Activated CD8-positive, alpha-beta memory T cell treated with anti-CD3 and anti-CD28 coated beads for 4 hours (primary cell): ENCODE results near the gene FASTK.

Experiments used
- DNase-seq, 2 donors: peaks; one replicate each; pipeline ENCODE4 v3.0.0-alpha.2; 2020; ENCODE audit warnings: low read depth in 2 of 2

Gene FASTK

DNA sequence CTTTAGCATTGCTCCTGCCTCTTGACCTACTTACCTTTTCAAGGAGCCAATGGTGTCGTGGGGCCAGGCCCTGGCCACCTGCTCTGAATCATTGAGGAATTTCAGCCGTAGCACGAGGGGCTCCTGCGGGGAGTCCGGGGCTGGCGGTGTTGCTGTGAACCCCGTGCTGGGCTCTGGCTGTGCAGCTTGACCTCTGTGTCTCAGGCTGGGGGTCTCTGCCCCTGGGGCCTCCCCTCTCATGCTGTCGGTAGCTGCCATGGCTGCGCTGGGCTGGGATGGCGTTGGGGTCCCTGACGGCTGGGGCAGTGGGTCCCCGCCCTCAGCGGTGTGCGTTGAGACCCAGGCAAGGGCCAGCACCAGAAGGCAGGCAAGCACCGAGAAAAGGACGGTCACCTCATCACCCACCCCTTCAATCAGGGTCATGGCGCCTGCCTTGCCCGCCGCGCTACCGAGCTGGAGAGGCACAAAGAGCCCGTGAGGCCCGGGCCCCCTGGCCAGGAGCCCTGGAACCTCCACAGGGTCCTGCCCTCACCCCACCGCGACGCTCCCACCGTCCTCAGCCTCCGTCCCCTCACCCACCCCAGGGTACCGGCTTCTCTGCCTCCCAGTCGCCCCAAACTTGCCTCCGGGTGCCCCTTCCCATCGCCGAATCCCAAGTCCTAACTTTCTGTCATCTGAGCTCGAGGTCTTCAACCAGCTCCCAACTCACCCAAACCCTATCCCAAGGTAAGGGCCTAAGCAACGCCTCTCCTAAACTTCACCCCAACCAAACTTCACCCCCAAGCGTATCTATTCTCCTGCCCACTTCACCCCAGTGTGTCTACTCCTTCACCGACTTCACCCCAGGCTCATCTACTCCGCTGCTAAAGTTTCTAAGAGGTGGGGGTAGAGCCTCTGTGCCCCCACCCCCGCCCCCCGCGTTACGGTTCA, 1.8 kb upstream of the FASTK start:
- DNase-seq, result no peak

DNA sequence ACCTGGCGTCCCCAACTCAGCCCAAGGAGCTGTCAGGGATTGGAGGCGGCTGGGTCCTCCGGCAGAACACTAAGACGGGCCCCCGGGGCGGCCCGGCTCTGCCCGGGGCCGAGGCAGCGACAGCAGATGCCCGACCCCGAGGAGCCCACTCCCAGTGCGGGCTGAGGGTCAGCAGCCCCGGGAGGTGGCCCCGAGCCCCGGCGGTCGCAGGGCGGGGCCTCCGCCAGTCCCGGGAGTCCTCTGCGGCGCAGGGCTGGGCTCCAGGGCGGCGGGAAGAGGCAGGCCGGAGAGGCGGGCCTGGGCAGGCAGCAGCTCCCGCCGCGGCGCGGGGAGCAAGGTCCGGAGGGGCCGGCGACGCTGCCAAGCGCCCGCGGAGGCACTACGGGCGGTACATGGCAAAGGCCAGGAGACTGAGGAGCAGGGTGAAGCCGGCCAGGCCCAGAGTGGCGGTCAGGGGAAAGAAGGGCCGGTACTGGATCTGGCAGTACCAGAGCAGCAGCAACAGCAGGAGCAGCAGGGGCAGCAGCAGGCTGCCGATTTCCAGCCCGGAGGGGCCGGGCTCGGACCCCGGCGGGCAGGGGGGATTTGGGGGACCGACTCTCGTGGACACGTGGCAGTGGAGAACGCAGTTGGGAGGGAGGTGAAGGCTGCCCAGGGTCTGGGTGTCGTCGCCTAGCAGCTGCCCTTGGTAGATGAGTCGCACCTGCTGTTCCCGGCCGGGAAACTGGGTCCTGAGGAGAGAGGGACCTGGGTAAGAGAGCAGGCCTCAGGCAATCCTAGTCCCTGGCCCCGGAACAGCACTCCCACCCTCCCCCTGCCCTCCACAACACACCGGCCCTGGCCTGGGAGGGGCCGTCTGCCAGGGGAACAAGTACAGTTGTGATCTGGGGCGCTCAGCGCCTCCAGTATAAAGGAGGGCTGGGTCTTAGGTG, 827 bp upstream of the FASTK start:
- no peak for DNase-seq

DNA sequence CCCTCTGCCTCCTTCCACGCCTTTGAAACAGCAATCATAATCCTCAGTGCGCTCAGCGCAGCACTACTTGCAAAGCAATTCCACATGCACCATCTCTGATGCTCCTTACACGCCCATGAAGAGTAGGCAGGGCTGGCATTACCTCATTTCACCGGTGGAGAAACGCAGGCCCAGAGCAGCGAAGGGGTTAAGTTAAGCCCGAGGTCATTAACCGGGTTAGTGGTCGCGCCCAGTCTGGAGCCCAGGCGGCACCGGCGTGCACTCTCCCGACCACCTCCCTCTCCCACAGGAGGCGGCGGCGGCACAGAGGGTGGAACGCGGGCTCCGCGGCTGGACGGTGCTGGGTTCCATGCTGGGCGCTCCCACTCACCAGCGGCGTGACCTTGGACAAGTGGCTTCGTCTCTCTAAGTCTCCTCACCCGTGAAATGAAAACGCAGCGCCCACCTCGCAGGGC, 515 bp downstream of the FASTK start:
- DNase-seq, result no peak

DNA sequence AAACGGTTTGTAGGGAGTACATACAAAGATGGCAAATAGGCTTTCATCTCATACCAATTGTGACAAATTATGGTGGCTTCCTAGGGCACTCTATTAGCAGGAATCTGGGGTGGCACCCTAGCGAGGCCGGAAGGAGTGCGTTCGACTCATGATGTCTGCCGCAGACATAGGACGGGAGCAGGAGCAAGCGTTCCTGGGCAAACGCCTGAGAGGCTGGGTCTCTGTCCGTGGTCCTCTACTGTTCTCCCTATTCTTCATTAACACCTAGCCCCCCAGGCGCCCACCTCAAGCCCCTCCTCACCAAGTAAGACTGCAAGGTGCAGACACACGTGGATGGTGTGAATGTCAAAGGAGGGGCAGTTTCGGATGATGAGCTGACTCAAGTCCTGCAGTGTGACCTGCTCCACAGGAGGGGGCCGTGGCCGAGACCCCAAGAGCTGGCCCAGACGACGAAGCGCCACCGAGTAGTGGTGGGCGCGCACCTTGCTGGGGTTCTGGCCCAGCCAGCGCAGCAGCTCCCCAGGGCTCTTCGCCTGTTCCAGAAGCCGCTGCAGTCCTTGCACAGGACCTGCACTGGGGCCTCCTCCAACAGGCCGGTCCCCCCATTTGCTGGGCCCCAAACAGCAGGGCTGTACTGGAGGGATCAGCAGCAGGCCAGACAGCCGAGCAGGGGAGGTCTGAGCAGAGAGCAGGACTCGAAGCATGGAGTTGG, 1.3 kb downstream of the FASTK start:
- no peak for DNase-seq

DNA sequence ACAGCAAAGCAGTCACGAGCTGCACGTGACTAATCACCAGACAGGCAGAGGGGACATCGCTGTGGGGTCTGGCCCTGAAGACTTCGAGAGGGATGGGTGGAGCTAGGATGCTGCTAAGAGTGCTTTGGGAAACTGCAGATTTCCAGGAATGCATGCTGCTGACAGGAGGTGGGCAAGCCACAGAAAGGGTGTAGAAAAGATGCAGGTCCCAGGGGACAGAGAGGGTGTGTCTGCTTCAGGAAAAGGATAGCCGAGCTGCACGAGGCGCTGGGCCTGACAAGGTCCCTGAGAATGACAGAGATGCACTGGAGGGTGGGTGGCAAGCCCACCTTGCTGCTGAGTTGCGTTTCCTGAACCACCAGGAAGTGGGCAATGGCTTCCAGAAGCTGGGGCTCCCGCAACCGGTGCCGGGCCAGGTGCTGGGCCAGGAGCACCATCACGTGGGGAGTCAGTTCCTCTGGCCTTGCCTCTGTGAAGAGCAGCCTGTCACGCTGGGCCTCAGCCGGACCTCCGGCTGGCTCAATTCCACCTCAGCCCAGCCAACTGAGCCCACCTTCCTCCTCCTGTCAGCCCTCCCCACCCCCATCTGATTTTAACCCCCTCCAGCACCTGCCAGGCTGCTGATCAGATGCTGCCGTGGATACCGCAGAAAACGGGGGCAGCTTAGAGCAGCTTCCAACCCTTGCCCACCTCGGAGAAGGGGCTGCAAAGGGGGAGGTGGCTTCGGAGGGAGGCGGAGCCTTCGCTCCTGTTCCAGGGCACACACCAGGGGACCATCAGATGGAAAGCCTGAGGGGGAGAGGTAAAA, 2.2 kb downstream of the FASTK start:
- no peak for DNase-seq

GRCh38 chr7:151077705-151078232, 2.8 kb downstream of the FASTK start:
- DNase-seq, result no peak

DNA sequence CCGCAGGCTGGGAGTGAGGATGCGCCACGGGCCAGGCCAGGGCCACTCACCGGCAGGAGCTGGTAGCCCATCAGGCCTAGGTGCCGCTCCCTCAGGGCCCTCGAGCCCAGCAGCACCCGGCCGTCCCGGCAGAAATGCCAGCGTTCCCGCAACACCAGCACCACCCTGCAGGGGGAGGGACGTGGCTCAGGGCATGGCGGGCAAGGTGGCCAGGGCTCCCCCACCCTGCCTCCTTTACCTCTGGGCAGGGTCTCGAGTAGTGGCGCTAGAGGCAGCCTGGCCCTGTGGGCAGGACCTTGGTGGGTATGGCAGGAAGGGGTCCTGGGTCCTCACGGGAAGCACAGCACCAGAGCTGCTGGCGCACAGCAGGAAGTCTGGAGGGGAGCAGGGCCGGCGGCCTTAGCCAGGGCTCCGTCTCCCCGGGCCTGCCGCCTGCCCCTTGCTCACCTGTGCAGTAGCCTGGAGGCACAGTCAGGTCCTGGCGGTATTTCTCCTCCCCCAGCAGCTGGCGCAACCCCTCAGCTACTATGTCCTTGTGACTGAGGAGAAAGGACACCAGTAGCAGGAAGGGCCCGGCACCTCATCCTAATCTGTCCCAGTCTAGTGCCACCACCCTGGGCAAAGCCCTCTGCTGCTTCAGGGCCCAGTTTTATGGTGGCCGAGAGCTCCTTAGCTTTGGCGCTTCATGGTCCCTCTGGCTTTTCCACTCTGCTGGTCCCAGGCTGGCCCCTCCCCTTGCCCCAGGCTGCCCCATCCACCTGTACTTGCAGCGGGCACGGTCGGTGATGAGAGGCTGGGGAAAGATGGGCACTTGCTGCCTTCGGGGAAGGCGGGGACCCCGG, 3.5 kb downstream of the FASTK start:
- DNase-seq, result no peak

GRCh38 chr7:151075978-151076426, 4.6 kb downstream of the FASTK start:
- no peak for DNase-seq

DNA sequence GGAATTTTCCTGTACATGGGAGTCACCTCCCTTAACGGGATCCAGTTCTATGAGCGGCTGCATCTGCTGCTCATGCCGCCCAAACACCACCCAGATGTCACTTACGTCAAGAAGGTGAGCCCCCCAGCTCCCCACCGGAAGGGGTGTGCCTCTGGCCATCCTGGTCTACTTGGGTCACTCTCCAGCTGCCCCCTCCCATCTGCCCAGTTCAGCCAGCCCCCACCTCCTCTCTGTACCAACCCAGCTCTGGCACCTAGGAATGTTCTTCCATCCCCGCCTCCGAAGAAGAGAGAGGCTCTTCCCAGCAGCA, 5.0 kb downstream of the FASTK start:
- no peak for DNase-seq

DNA sequence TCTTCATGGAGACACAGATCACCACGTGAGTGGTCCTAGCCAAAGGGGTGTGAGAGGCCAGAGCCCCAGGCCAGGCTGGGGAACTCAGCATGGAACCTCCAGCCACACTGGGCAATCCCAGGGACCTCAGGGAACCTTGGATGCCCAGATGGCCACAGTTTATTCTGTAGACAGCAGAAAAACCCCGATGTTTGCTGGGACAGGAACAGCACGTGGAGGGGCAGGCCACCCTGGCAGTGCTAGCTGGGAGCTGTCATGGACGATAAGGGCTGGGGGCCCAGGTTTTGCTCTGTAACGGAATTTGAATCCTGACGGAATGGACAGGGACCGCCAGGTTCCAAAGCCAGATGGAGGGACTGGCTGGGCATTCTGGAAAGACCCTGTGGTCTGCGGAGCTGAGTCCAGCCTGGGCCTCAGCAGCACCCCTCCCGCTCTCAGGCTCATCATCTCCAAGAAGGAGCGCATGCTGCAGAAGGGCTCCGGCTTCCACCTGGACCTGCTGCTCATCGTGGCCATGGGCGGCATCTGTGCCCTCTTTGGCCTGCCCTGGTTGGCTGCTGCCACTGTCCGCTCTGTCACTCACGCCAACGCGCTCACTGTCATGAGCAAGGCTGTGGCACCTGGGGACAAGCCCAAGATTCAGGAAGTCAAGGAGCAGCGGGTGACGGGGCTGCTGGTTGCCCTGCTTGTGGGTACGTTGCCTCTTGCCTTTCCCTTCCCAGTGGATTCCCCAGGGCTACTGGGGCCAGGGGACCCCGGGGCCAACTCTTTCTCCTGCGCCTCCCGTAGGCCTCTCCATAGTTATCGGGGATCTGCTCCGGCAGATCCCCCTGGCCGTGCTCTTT, 5.6 kb downstream of the FASTK start:
- no peak for DNase-seq

DNA sequence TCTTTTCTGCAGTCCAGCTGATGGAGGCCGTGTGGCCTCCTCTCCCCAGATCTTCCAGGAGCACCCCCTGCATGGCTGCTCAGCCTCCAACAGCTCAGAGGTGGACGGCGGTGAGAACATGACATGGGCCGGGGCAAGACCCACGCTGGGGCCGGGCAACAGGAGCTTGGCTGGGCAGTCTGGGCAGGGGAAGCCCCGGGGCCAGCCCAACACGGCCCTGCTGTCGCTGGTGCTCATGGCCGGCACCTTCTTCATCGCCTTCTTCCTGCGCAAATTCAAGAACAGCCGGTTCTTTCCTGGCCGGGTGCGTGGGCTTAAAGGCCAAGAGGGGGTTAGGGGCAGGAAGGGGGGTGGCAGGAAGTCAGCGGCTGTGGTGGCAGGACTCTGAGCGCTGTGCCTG, 6.6 kb downstream of the FASTK start:
- no peak for DNase-seq

- no peak for DNase-seq
These were observed 9.4 kb downstream of the FASTK start for GRCh38 chr7:151071032-151071866.

- DNase-seq, result no peak
These were observed 10.0 kb downstream of the FASTK start for GRCh38 chr7:151070574-151070960.

- no peak for DNase-seq
These were observed 10.6 kb downstream of the FASTK start for GRCh38 chr7:151069841-151070573.

- no peak for DNase-seq
These were observed 12.4 kb downstream of the FASTK start for GRCh38 chr7:151068069-151068773.

GRCh38 chr7:151066273-151066974, 14.2 kb downstream of the FASTK start:
- no peak for DNase-seq
